HCT116 (cell line): ENCODE data around the gene XRN1. TPM values are rescaled to one million over a fixed set of nuclear protein-coding genes. Genes with fewer than 3 reads are reported as not detected.
A peak's percentile ranks its signal among the peaks of the same experiment; 100 is the strongest.
"Not testable (repeated sequence)": the region's sequence is repeated elsewhere in the genome, so short reads cannot be mapped to it uniquely, and the experiment has no call there.

Experiments
- ATAC-seq: fragments of 200-7000 bp; cut with Tn5 transposase; 2 replicates; pipeline ENCODE4 v1.9.1; 2020; ENCODE audit warnings: mild to moderate bottlenecking, moderate library complexity
- BruUV-seq: library from RNA; stranded (reverse); fragments of 400-500 nt; replicated peaks from 2 replicates; lab custom pipeline; 2021; lab: Mats Ljungman, UMichigan
- CTCF ChIA-PET: fragments of 300-600 bp; sonication (Branson Sonifier 250); formaldehyde crosslinking; loops from one replicate; lab custom pipeline; 2021; ENCODE audit warnings: antibody characterized with exemption; lab: Charles Lee
- POLR2A ChIA-PET: fragments of 300-600, 350-600 bp; sonication (Branson Sonifier 250); formaldehyde crosslinking; loops from one replicate; lab custom pipeline; 2021; ENCODE audit warnings: antibody characterized with exemption; lab: Charles Lee
- RAD21 ChIA-PET, 2 experiments: fragments of 300-600 bp; sonication (Branson Sonifier 250); formaldehyde crosslinking; loops; one replicate each; lab custom pipeline; 2023; ENCODE audit warnings: low total read pairs in 2 of 2; ENCODE audit not compliant: uncharacterized antibody in 2 of 2, unreplicated experiment in 2 of 2, low non-redundant PET in 1 of 2; lab: Charles Lee
- DNase-seq: peaks from one replicate; pipeline ENCODE4 v3.0.0-alpha.2; 2010; ENCODE audit warnings: low read depth, low spot score
- H2AFZ ChIP-seq: fragments of 200-600 bp; shearing (Covaris generic), sonication (generic); 2 replicates; pipeline ENCODE4 v1.6.1; 2017; ENCODE audit warnings: low read depth, mixed run types, mixed read lengths, antibody characterized with exemption, low read length; ENCODE audit not compliant: poor library complexity, severe bottlenecking
- H3K27ac ChIP-seq: 2 replicates; pipeline ENCODE4 v1.5.1; 2012; ENCODE audit warnings: low read depth, low read length
- H3K27me3 ChIP-seq: fragments of 200-600 bp; sonication (generic); 2 replicates; pipeline ENCODE4 v1.6.1; 2016; ENCODE audit warnings: mixed run types, low read length, mixed read lengths; ENCODE audit not compliant: insufficient read depth
- H3K36me3 ChIP-seq, 2 experiments: fragments of 200-500 bp in 1 of 2; fragments of 200-600 bp in 1 of 2; sonication (Bioruptor generic) in 1 of 2; sonication (generic) in 1 of 2; 2 replicates each; pipeline versions ENCODE4 v1.5.1 to v1.6.1; 2014 to 2016; ENCODE audit warnings: low read length in 2 of 2, inconsistent platforms in 1 of 2, mixed read lengths in 1 of 2, mixed run types in 1 of 2; ENCODE audit not compliant: insufficient read depth in 2 of 2, control insufficient read depth in 1 of 2
- H3K4me1 ChIP-seq, 2 experiments: fragments of 200-600 bp in 1 of 2; sonication (generic) in 1 of 2; 2 replicates each; pipeline versions ENCODE4 v1.5.1 to v1.6.1; 2012 to 2017; ENCODE audit warnings: low read length in 2 of 2, inconsistent platforms in 1 of 2, mild to moderate bottlenecking in 1 of 2, mixed read lengths in 1 of 2, mixed run types in 1 of 2, moderate library complexity in 1 of 2; ENCODE audit not compliant: insufficient read depth in 2 of 2, control insufficient read depth in 1 of 2
- H3K4me2 ChIP-seq: fragments of 200-600 bp; sonication (generic); 2 replicates; pipeline ENCODE4 v1.6.1; 2017; ENCODE audit warnings: mixed run types, low read length, mixed read lengths
- H3K4me3 ChIP-seq, 2 experiments: fragments of 200-600 bp in 1 of 2; sonication (generic) in 1 of 2; replicated peaks in 1 of 2; 2 replicates each; pipeline ENCODE4 v1.5.1; 2011 to 2016; ENCODE audit warnings: low read length in 2 of 2, control low read depth in 1 of 2, low read depth in 1 of 2, mild to moderate bottlenecking in 1 of 2, mixed read lengths in 1 of 2, mixed run types in 1 of 2
- H3K79me2 ChIP-seq: fragments of 200-600 bp; sonication (generic); 2 replicates; pipeline ENCODE4 v1.6.1; 2017; ENCODE audit warnings: mild to moderate bottlenecking, mixed run types, low read length, moderate library complexity, mixed read lengths; ENCODE audit not compliant: insufficient read depth
- H3K9ac ChIP-seq: fragments of 200-600 bp; sonication (generic); 2 replicates; pipeline ENCODE4 v1.6.1; 2016; ENCODE audit warnings: low read length, mixed read lengths
- H3K9me2 ChIP-seq: fragments of 200-600 bp; sonication (generic), shearing (Covaris generic); 2 replicates; pipeline ENCODE4 v1.6.1; 2017; ENCODE audit warnings: mixed run types, mild to moderate bottlenecking, moderate library complexity; ENCODE audit not compliant: insufficient read depth
- H3K9me3 ChIP-seq, 2 experiments: fragments of 200-500 bp in 1 of 2; fragments of 200-600 bp in 1 of 2; sonication (Bioruptor generic) in 1 of 2; sonication (generic) in 1 of 2; 2 replicates each; pipeline ENCODE4 v1.6.1; 2014 to 2017; ENCODE audit warnings: low read length in 2 of 2, mixed read lengths in 2 of 2, inconsistent platforms in 1 of 2, low read depth in 1 of 2, mild to moderate bottlenecking in 1 of 2, mixed run types in 1 of 2, moderate library complexity in 1 of 2; ENCODE audit not compliant: control insufficient read depth in 1 of 2, insufficient read depth in 1 of 2
- H4K20me1 ChIP-seq: fragments of 200-600 bp; sonication (generic), shearing (Covaris generic); 2 replicates; pipeline ENCODE4 v1.6.1; 2017; ENCODE audit warnings: mixed run types, mild to moderate bottlenecking, moderate library complexity; ENCODE audit not compliant: insufficient read depth
- CEBPB ChIP-seq: IDR thresholded peaks from 2 replicates; pipeline ENCODE4 v1.6.1; 2012; ENCODE audit warnings: low read depth
- CTCF ChIP-seq, 3 experiments: fragments of 200-600 bp in 1 of 3; sonication (generic) in 1 of 3; IDR thresholded peaks in 2 of 3; conservative IDR thresholded peaks in 1 of 3; 2 replicates each; pipeline ENCODE4 v1.5.1; 2012 to 2017; ENCODE audit warnings: low read depth in 2 of 3, low read length in 2 of 3, antibody characterized with exemption in 1 of 3, borderline replicate concordance in 1 of 3, control low read depth in 1 of 3, mild to moderate bottlenecking in 1 of 3, mixed read lengths in 1 of 3, mixed run types in 1 of 3, moderate library complexity in 1 of 3; ENCODE audit not compliant: insufficient read depth in 1 of 3
- EGR1 ChIP-seq: IDR thresholded peaks from 2 replicates; pipeline ENCODE4 v1.6.1; 2012; ENCODE audit warnings: low read depth
- EZH2 ChIP-seq: fragments of 200-600 bp; sonication (generic); IDR thresholded peaks from 2 replicates; pipeline ENCODE4 v1.6.1; 2017; ENCODE audit warnings: antibody characterized with exemption, mixed run types
- JUND ChIP-seq: IDR thresholded peaks from 2 replicates; pipeline ENCODE4 v1.6.1; 2012
- POLR2A ChIP-seq: IDR thresholded peaks from 2 replicates; pipeline ENCODE4 v1.7.0; 2011; ENCODE audit warnings: borderline replicate concordance; ENCODE audit not compliant: insufficient read depth, insufficient read length; ENCODE audit errors: extremely low read depth
- POLR2AphosphoS5 ChIP-seq: IDR thresholded peaks from 2 replicates; pipeline ENCODE4 v1.6.1; 2011; ENCODE audit warnings: mild to moderate bottlenecking, low read depth, low read length, moderate library complexity
- RAD21 ChIP-seq: IDR thresholded peaks from 2 replicates; pipeline ENCODE4 v1.6.1; 2012; ENCODE audit warnings: low read depth, mild to moderate bottlenecking
- SIN3A ChIP-seq: IDR thresholded peaks from 2 replicates; pipeline ENCODE4 v1.6.1; 2012; ENCODE audit warnings: low read depth
- ZFX ChIP-seq: fragments of 450-650 bp; IDR thresholded peaks from 2 replicates; pipeline ENCODE4 v1.6.1; 2017
- ZNF274 ChIP-seq: fragments of 200-500 bp; sonication (Bioruptor generic); IDR thresholded peaks from 2 replicates; pipeline ENCODE4 v1.6.1; 2014; ENCODE audit warnings: mild to moderate bottlenecking, low read depth, low read length, inconsistent platforms
- intact Hi-C: fragments of 100-400 bp; cut with micrococcal nuclease; formaldehyde crosslinking; loops from 2 replicates; pipeline ENCODE4 v1.10.0; 2022
- total RNA-seq: library from RNA; stranded (reverse); gene quantifications from one replicate; pipeline ENCODE4 v1.2.1, GENCODE V29; 2021; ENCODE audit not compliant: unreplicated experiment
- TF ChIP-seq, protein P1 (sequence below): IDR thresholded peaks from 2 replicates; pipeline ENCODE4 v1.6.1; 2012
- TF ChIP-seq, protein P2 (sequence below): IDR thresholded peaks from 2 replicates; pipeline ENCODE4 v1.6.1; 2012

The XRN1 gene
- total RNA-seq, 1 experiment from 2014 or later = 21.3 TPM

DNA sequence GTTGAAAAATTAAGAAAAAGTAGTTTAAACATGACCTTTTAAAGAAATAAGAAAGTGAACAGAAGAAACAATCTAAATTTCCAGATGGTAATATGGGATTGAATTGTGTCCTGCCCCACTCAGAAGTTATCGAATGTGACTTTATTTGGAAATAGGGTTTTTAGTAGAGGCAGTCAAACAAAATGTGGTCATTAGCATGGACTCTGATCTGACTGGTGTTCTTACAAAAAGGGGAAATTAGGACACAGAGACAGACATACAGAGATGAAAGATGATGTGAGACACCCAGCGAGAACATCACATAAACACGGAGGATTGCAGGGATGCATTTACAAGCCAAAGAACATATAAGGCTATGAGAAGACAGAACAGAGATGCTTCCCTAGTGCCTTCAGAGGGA lies 73.2 kb downstream of the XRN1 start (continued):
- TF ChIP-seq CTCF (IDR thresholded peaks at IDR 0.05 in 2 of 3, conservative IDR thresholded peaks at IDR 0.05 in 1 of 3; ENCODE audit: borderline replicate concordance in 1 of 3, insufficient read depth in 1 of 3, low read depth in 2 of 3, low read length in 2 of 3) (no peak), ZNF274 (no peak), EGR1 (no peak), SIN3A (no peak), CEBPB (no peak)
- TF ChIP-seq, all 23 proteins: peak for 0

DNA sequence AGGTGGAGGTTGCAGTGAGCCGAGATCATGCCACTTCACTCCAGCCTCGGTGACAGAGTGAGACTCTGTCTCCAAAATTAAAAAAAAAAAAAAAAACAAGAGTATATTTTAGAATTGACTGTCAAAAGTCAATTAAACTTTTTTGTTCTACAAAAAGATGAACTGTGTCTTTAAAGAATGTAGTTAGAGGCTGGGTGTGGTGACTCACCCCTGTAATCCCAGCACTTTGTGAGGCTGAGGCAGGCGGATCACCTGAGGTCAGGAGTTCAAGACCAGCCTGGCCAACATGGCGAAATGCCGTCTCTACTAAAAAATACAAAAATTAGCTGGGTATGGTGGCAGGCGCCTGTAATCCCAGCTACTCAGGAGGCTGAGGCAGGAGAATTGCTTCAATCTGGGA lies 78.3 kb downstream of the XRN1 start:
- ATAC-seq, H3K9me3 ChIP-seq, POLR2A ChIA-PET, H4K20me1 ChIP-seq, CTCF ChIA-PET, H3K4me1 ChIP-seq, H3K4me2 ChIP-seq, H3K27ac ChIP-seq, RAD21 ChIA-PET, intact Hi-C loops, H3K36me3 ChIP-seq, H2AFZ ChIP-seq, DNase-seq, H3K9ac ChIP-seq, BruUV-seq, H3K79me2 ChIP-seq, H3K27me3 ChIP-seq, H3K9me2 ChIP-seq, H3K4me3 ChIP-seq: not testable (repeated sequence)

DNA sequence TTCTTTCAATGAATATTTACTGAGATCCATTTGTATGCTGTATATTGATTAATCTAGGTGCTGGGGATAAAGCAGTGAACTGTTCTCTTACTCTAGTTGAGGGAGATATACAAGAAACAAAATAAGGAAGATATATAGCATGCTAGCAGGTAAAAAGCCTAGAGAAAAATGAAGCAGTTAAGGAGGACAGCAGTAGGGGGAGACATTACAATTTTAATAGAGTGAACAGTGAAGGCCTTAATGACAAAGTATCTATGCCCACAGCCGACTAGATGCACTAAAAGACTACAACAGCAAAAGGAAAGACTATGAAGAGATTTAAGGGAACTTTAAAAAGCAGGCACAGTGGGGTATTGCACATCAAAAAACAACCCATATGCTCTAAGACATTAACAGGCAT lies 81.4 kb downstream of the XRN1 start:
- CTCF ChIA-PET = interaction anchor here (1.3 kb wide), 1 partner anchor 8 kb away, joined by 3 read pairs; no protein-coding TSS in a partner anchor
- Histone ChIP-seq H2AFZ (no peak overlapping the region), H3K9me3 (no peaks in the 10 kb centered on the region), H4K20me1 (no peaks in the 10 kb centered on the region), H3K4me2 (no peak overlapping the region), H3K4me1 (no peaks in the 10 kb centered on the region; a peak in 1 of 4 replicates), H3K4me3 (no peak overlapping the region), H3K36me3 (no peaks in the 10 kb centered on the region; a peak in 2 of 4 replicates), H3K79me2 (no peaks in the 10 kb centered on the region), H3K27ac (no peak overlapping the region), H3K9ac (no peak overlapping the region), H3K27me3 (no peaks in the 10 kb centered on the region), H3K9me2 (no peaks in the 10 kb centered on the region)
- intact Hi-C loops = no loop called here
- RAD21 ChIA-PET = no interaction called here
- no TSS peak for BruUV-seq
- POLR2A ChIA-PET = no interaction called here
- DNase-seq = peak; percentile 6
- peak; percentile 90 for ATAC-seq
- TF ChIP-seq ZNF274 = no peak
- peak; percentile 25 to 61 (median 52); a peak in 5 of 6 replicates for TF ChIP-seq CTCF (IDR thresholded peaks at IDR 0.05 in 2 of 3, conservative IDR thresholded peaks at IDR 0.05 in 1 of 3; ENCODE audit: borderline replicate concordance in 1 of 3, insufficient read depth in 1 of 3, low read depth in 2 of 3, low read length in 2 of 3)
- TF ChIP-seq ZFX = no peak
- TF ChIP-seq, protein P1, sequence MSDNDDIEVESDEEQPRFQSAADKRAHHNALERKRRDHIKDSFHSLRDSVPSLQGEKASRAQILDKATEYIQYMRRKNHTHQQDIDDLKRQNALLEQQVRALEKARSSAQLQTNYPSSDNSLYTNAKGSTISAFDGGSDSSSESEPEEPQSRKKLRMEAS = no peak
- no peak for TF ChIP-seq POLR2AphosphoS5
- no peak for TF ChIP-seq POLR2A
- TF ChIP-seq, protein P2, sequence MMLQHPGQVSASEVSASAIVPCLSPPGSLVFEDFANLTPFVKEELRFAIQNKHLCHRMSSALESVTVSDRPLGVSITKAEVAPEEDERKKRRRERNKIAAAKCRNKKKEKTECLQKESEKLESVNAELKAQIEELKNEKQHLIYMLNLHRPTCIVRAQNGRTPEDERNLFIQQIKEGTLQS = no peak
- no peak for TF ChIP-seq CEBPB
- peak; percentile 48; the same call in 1 of the 2 replicates for TF ChIP-seq RAD21
- TF ChIP-seq JUND = no peak
- TF ChIP-seq EZH2 = no peak
